Esophagus squamous epithelium (tissue), 5 donors: Measurements from ENCODE around the gene SEMA6A. TPM values are rescaled to one million over a fixed set of nuclear protein-coding genes. Genes with fewer than 3 reads are reported as not detected.
A peak's percentile ranks its signal among the peaks of the same experiment; 100 is the strongest.

Experiments
- DNase-seq: peaks from one replicate; lab custom pipeline; 2025; lab: John Stamatoyannopoulos, UW
- H3K27ac ChIP-seq, 4 donors: fragments of 200-600 bp; sonication (generic); one replicate each; pipeline ENCODE4 v1.5.1; 2016 to 2019; ENCODE audit warnings: mild to moderate bottlenecking in 1 of 4
- H3K27me3 ChIP-seq, 4 donors: fragments of 200-600 bp; sonication (generic); 1 replicate in 3 of 4; 2 replicates in 1 of 4; pipeline versions ENCODE4 v1.5.1 to v1.6.0; 2017 to 2021; ENCODE audit warnings: antibody characterized with exemption in 1 of 4
- H3K36me3 ChIP-seq, 3 donors: fragments of 200-600 bp; sonication (generic); one replicate each; pipeline ENCODE4 v1.5.1; 2016 to 2019
- H3K4me1 ChIP-seq, 3 donors: fragments of 200-600 bp; sonication (generic); one replicate each; pipeline ENCODE4 v1.5.1; 2017 to 2019
- H3K4me3 ChIP-seq, 4 donors: fragments of 200-600 bp; sonication (generic); 1 replicate in 3 of 4; 2 replicates in 1 of 4; pipeline ENCODE4 v1.5.1; 2016 to 2019; ENCODE audit warnings: mild to moderate bottlenecking in 2 of 4, moderate library complexity in 1 of 4
- H3K9me3 ChIP-seq, 3 donors: fragments of 200-600 bp; sonication (generic); one replicate each; pipeline ENCODE4 v1.5.1; 2016 to 2019
- CTCF ChIP-seq, 6 experiments: fragments of 450-650 bp in 4 of 6; fragments of 200-600 bp in 2 of 6; sonication (generic) in 2 of 6; IDR thresholded peaks; one replicate each; pipeline ENCODE4 v1.5.1; 2016 to 2019; ENCODE audit warnings: antibody characterized with exemption in 6 of 6, mild to moderate bottlenecking in 4 of 6, moderate library complexity in 4 of 6
- POLR2A ChIP-seq, 4 donors: fragments of 450-650 bp; IDR thresholded peaks; one replicate each; pipeline ENCODE4 v1.6.1; 2017; ENCODE audit warnings: antibody characterized with exemption in 4 of 4, mild to moderate bottlenecking in 4 of 4, moderate library complexity in 3 of 4
- WGBS, 2 donors: methylation state at CpG; one replicate each; pipeline ENCODE4 v1.1.5; 2018; 5-methylcytosine and 5-hydroxymethylcytosine counted together
- intact Hi-C: fragments of 100-400 bp; cut with DNase I; formaldehyde crosslinking; loops from one replicate; pipeline ENCODE4 v1.15.0; 2022
- total RNA-seq, 4 donors: library from RNA; depleted of rRNA; stranded (reverse); fragments of >200 nt; gene quantifications; one replicate each; pipeline ENCODE4 v1.1.0, GENCODE V29; 2016
- donor health status: DM: yes; HTN: yes; CAD: no.

Gene SEMA6A
- total RNA-seq, 4 donors from 2014 or later = 3.0 to 28.6 (median 4.3) TPM

- Histone ChIP-seq H3K4me1 (peaks cover 0 to 8% (median 0%) of the 10 kb centered on the region in 3 donors), H3K36me3 (no peaks in the 10 kb centered on the region), H3K27ac (no peak overlapping the region), H3K4me3 (no peak overlapping the region), H3K27me3 (no peaks in the 10 kb centered on the region), H3K9me3 (no peaks in the 10 kb centered on the region)
- intact Hi-C loops = no loop called here
- 48 to 66% methylated on average over 5 of the region's 5 CpGs for WGBS, 2 donors
- DNase-seq = no peak
- TF ChIP-seq POLR2A (IDR thresholded peaks at IDR 0.05) (no peak), CTCF (IDR thresholded peaks at IDR 0.05) (no peak)
Measured at GRCh38 chr5:116614603-116614920, 39.9 kb upstream of the SEMA6A start.

GRCh38 chr5:116613445-116613844 is 38.8 kb upstream of the SEMA6A start:
- TF ChIP-seq CTCF (IDR thresholded peaks at IDR 0.05) = no peak
- no peak for TF ChIP-seq POLR2A (IDR thresholded peaks at IDR 0.05)
- intact Hi-C loops = no loop called here
- DNase-seq = no peak
- Histone ChIP-seq H3K27me3 (no peaks in the 10 kb centered on the region), H3K4me3 (no peak overlapping the region), H3K4me1 (peaks cover 0 to 8% (median 0%) of the 10 kb centered on the region in 3 donors), H3K9me3 (no peaks in the 10 kb centered on the region), H3K36me3 (no peaks in the 10 kb centered on the region), H3K27ac (no peak overlapping the region)
- 58 to 78% methylated on average over 1 of the region's 1 CpG for WGBS, 2 donors

- H3K4me3 ChIP-seq = no peak overlapping the region
- peaks cover 0 to 8% (median 0%) of the 10 kb centered on the region in 3 donors for H3K4me1 ChIP-seq
- TF ChIP-seq POLR2A (IDR thresholded peaks at IDR 0.05) = no peak
- no peak for TF ChIP-seq CTCF (IDR thresholded peaks at IDR 0.05)
- H3K27ac ChIP-seq = no peak overlapping the region
- intact Hi-C loops = no loop called here
- WGBS, 2 donors = 86 to 89% methylated on average over 5 of the region's 5 CpGs
- no peak for DNase-seq
- no peaks in the 10 kb centered on the region for H3K27me3 ChIP-seq
- H3K9me3 ChIP-seq = no peaks in the 10 kb centered on the region
- no peaks in the 10 kb centered on the region for H3K36me3 ChIP-seq
Measured at GRCh38 chr5:116612431-116612830, 37.8 kb upstream of the SEMA6A start.

- no peak for TF ChIP-seq CTCF (IDR thresholded peaks at IDR 0.05)
- no peak for TF ChIP-seq POLR2A (IDR thresholded peaks at IDR 0.05)
- DNase-seq = no peak
- no peaks in the 10 kb centered on the region for H3K27me3 ChIP-seq
- H3K9me3 ChIP-seq = no peaks in the 10 kb centered on the region
- H3K27ac ChIP-seq = peak overlapping the region in 1 of 4 donors; percentile 56
- no peak overlapping the region for H3K4me3 ChIP-seq
- intact Hi-C loops = no loop called here
- WGBS, 2 donors = 45 to 51% methylated on average over 4 of the region's 4 CpGs
- H3K4me1 ChIP-seq = peaks cover 0 to 25% (median 0%) of the 10 kb centered on the region in 3 donors
- H3K36me3 ChIP-seq = no peaks in the 10 kb centered on the region
Measured at GRCh38 chr5:116605310-116606070, 30.9 kb upstream of the SEMA6A start.

GRCh38 chr5:116604805-116605204 is 30.2 kb upstream of the SEMA6A start:
- intact Hi-C loops = no loop called here
- no peak for TF ChIP-seq CTCF (IDR thresholded peaks at IDR 0.05)
- no peak for TF ChIP-seq POLR2A (IDR thresholded peaks at IDR 0.05)
- peaks cover 0 to 27% (median 0%) of the 10 kb centered on the region in 3 donors for H3K4me1 ChIP-seq
- no peak for DNase-seq
- H3K27me3 ChIP-seq = no peaks in the 10 kb centered on the region
- WGBS, 2 donors = 74 to 83% methylated on average over 4 of the region's 4 CpGs
- H3K27ac ChIP-seq = peak overlapping the region in 1 of 4 donors; percentile 56
- no peak overlapping the region for H3K4me3 ChIP-seq
- H3K9me3 ChIP-seq = no peaks in the 10 kb centered on the region
- H3K36me3 ChIP-seq = no peaks in the 10 kb centered on the region
